Stimulated activated CD4-positive, alpha-beta T cell treated with anti-CD3 and anti-CD28 coated beads, Interleukin-2, amount 100 ng/mL, for 4 hours (primary cell): ENCODE measurements around the gene FRAS1.
"Not testable (repeated sequence)": the region's sequence is repeated elsewhere in the genome, so short reads cannot be mapped to it uniquely, and the experiment has no call there.

ENCODE experiments used
- DNase-seq: peaks from one replicate; pipeline ENCODE4 v3.0.0-alpha.2; 2020; ENCODE audit warnings: low read depth

The FRAS1 gene

GRCh38 chr4:78057135-78057599, at the start of gene FRAS1:
TSS of gene FRAS1 (plus strand) at chr4:78057323. CDS start at chr4:78058010, 687 bp downstream.
- no peak for DNase-seq

- DNase-seq = not testable (repeated sequence)
Measured at GRCh38 chr4:78011003-78011402, 46.1 kb upstream of the FRAS1 start.

GRCh38 chr4:78014889-78015886, 41.9 kb upstream of the FRAS1 start:
- no peak for DNase-seq

- no peak for DNase-seq
Measured at GRCh38 chr4:78018271-78019049, 38.7 kb upstream of the FRAS1 start.

GRCh38 chr4:78019414-78019813, 37.7 kb upstream of the FRAS1 start:
- no peak for DNase-seq

GRCh38 chr4:78020677-78021076, 36.4 kb upstream of the FRAS1 start:
- DNase-seq = no peak

GRCh38 chr4:78022517-78022916, 34.6 kb upstream of the FRAS1 start:
- no peak for DNase-seq

GRCh38 chr4:78024085-78024484, 33.0 kb upstream of the FRAS1 start:
- DNase-seq = no peak

GRCh38 chr4:78024576-78025091, 32.5 kb upstream of the FRAS1 start:
- no peak for DNase-seq

- DNase-seq = no peak
Measured at GRCh38 chr4:78031417-78031950, 25.6 kb upstream of the FRAS1 start.

GRCh38 chr4:78032446-78032845, 24.7 kb upstream of the FRAS1 start:
- no peak for DNase-seq

GRCh38 chr4:78032929-78033328, 24.2 kb upstream of the FRAS1 start:
- no peak for DNase-seq

- no peak for DNase-seq
Measured at GRCh38 chr4:78033861-78034260, 23.3 kb upstream of the FRAS1 start.

GRCh38 chr4:78038704-78039103, 18.4 kb upstream of the FRAS1 start:
- DNase-seq = no peak

GRCh38 chr4:78039678-78040077, 17.4 kb upstream of the FRAS1 start:
- no peak for DNase-seq

- DNase-seq = no peak
Measured at GRCh38 chr4:78040431-78040830, 16.7 kb upstream of the FRAS1 start.

- DNase-seq = no peak
Measured at GRCh38 chr4:78047366-78047765, 9.8 kb upstream of the FRAS1 start.

- DNase-seq = no peak
Measured at GRCh38 chr4:78056265-78057129, 626 bp upstream of the FRAS1 start.

- no peak for DNase-seq
Measured at GRCh38 chr4:78057600-78058550, 752 bp downstream of the FRAS1 start.
